Measurements from ENCODE around the gene SLC6A12.

DNA sequence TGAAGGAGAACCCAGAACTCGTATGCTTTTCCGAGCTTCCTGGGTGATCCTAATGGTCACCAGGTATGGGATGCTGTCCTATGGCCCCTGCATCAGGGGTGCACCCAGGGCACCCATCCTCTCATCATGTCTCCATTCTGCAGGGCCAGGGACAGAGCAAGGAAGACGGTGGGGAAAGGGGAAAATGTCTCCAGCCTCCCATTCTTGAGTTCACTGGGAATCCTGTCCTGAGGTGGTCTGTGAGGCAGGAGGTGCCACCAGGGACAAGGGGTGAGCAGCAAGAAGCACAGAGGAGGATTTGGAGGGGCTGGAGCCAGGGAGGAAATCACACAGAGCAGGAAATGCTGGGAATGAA, 14.9 kb upstream of the SLC6A12 start:
- TF ChIP-seq, protein P1, sequence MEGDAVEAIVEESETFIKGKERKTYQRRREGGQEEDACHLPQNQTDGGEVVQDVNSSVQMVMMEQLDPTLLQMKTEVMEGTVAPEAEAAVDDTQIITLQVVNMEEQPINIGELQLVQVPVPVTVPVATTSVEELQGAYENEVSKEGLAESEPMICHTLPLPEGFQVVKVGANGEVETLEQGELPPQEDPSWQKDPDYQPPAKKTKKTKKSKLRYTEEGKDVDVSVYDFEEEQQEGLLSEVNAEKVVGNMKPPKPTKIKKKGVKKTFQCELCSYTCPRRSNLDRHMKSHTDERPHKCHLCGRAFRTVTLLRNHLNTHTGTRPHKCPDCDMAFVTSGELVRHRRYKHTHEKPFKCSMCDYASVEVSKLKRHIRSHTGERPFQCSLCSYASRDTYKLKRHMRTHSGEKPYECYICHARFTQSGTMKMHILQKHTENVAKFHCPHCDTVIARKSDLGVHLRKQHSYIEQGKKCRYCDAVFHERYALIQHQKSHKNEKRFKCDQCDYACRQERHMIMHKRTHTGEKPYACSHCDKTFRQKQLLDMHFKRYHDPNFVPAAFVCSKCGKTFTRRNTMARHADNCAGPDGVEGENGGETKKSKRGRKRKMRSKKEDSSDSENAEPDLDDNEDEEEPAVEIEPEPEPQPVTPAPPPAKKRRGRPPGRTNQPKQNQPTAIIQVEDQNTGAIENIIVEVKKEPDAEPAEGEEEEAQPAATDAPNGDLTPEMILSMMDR (conservative IDR thresholded peaks at IDR 0.05 in 1 of 2, IDR thresholded peaks at IDR 0.05 in 1 of 2; ENCODE audit: extremely low read depth in 1 of 2, insufficient read depth in 1 of 2, low read depth in 1 of 2, low read length in 2 of 2), result no peak
- TF ChIP-seq EZH2 (IDR thresholded peaks at IDR 0.05; ENCODE audit: borderline replicate concordance, low read length), result no peak

Measured in mammary epithelial cell (primary cell).